Measurements from ENCODE around the gene RBM47.
"Not testable (repeated sequence)": the region's sequence is repeated elsewhere in the genome, so short reads cannot be mapped to it uniquely, and the experiment has no call there.

RBM47 gene

GRCh38 chr4:40559585-40560465 is 69.8 kb downstream of the RBM47 start:
- no peak for DNase-seq

GRCh38 chr4:40557736-40558135 is 71.9 kb downstream of the RBM47 start:
- DNase-seq = no peak

GRCh38 chr4:40555176-40555900 is 74.3 kb downstream of the RBM47 start:
- no peak for DNase-seq

GRCh38 chr4:40554641-40555040 is 75.0 kb downstream of the RBM47 start:
- not testable (repeated sequence) for DNase-seq

GRCh38 chr4:40553995-40554394 is 75.7 kb downstream of the RBM47 start:
- DNase-seq = no peak

GRCh38 chr4:40552536-40552935 is 77.1 kb downstream of the RBM47 start:
- DNase-seq = no peak

- not testable (repeated sequence) for DNase-seq
Observed at GRCh38 chr4:40551568-40552136, 78.0 kb downstream of the RBM47 start.

GRCh38 chr4:40550948-40551462 is 78.7 kb downstream of the RBM47 start:
- peak; percentile 76 for DNase-seq

GRCh38 chr4:40550196-40550595 is 79.5 kb downstream of the RBM47 start:
- no peak for DNase-seq

- peak; percentile 41 for DNase-seq
Observed at GRCh38 chr4:40548256-40548655, 81.4 kb downstream of the RBM47 start.

GRCh38 chr4:40547789-40548132 is 81.9 kb downstream of the RBM47 start:
- DNase-seq = no peak

- DNase-seq = no peak
Observed at GRCh38 chr4:40546969-40547788, 82.5 kb downstream of the RBM47 start.

- peak; percentile 45 for DNase-seq
Observed at GRCh38 chr4:40546506-40546905, 83.2 kb downstream of the RBM47 start.

- not testable (repeated sequence) for DNase-seq
Observed at GRCh38 chr4:40545487-40545886, 84.2 kb downstream of the RBM47 start.

GRCh38 chr4:40544221-40544620 is 85.4 kb downstream of the RBM47 start:
- DNase-seq = no peak

- DNase-seq = no peak
Observed at GRCh38 chr4:40540800-40541199, 88.9 kb downstream of the RBM47 start.

- no peak for DNase-seq
Observed at GRCh38 chr4:40536032-40536431, 93.6 kb downstream of the RBM47 start.

GRCh38 chr4:40531636-40532023 is 98.0 kb downstream of the RBM47 start:
- no peak for DNase-seq

GRCh38 chr4:40530961-40531635 is 98.6 kb downstream of the RBM47 start:
- DNase-seq = no peak

- DNase-seq = no peak
Observed at GRCh38 chr4:40526741-40527140, 102.9 kb downstream of the RBM47 start.

- DNase-seq = no peak
Observed at GRCh38 chr4:40525752-40526598, 103.7 kb downstream of the RBM47 start.
